SHP77 (cell line): ENCODE results near the gene SKA3.

ENCODE experiments used
- DNase-seq, 2 experiments: peaks; one replicate each; lab custom pipeline; 2025; lab: John Stamatoyannopoulos, UW

SKA3 gene

GRCh38 chr13:21115231-21115630 is 61.1 kb downstream of the SKA3 start:
- DNase-seq, result no peak

GRCh38 chr13:21111546-21111945 is 64.8 kb downstream of the SKA3 start:
- no peak for DNase-seq

- no peak for DNase-seq
Observed at GRCh38 chr13:21109168-21109567, 67.2 kb downstream of the SKA3 start.

- DNase-seq, result no peak
Observed at GRCh38 chr13:21106089-21106488, 70.3 kb downstream of the SKA3 start.

GRCh38 chr13:21104199-21105019 is 71.9 kb downstream of the SKA3 start:
- no peak for DNase-seq
